ENCODE results near the gene EPG5. TPM values are rescaled to one million over a fixed set of nuclear protein-coding genes. Genes with fewer than 3 reads are reported as not detected.

EPG5 gene, protein sequence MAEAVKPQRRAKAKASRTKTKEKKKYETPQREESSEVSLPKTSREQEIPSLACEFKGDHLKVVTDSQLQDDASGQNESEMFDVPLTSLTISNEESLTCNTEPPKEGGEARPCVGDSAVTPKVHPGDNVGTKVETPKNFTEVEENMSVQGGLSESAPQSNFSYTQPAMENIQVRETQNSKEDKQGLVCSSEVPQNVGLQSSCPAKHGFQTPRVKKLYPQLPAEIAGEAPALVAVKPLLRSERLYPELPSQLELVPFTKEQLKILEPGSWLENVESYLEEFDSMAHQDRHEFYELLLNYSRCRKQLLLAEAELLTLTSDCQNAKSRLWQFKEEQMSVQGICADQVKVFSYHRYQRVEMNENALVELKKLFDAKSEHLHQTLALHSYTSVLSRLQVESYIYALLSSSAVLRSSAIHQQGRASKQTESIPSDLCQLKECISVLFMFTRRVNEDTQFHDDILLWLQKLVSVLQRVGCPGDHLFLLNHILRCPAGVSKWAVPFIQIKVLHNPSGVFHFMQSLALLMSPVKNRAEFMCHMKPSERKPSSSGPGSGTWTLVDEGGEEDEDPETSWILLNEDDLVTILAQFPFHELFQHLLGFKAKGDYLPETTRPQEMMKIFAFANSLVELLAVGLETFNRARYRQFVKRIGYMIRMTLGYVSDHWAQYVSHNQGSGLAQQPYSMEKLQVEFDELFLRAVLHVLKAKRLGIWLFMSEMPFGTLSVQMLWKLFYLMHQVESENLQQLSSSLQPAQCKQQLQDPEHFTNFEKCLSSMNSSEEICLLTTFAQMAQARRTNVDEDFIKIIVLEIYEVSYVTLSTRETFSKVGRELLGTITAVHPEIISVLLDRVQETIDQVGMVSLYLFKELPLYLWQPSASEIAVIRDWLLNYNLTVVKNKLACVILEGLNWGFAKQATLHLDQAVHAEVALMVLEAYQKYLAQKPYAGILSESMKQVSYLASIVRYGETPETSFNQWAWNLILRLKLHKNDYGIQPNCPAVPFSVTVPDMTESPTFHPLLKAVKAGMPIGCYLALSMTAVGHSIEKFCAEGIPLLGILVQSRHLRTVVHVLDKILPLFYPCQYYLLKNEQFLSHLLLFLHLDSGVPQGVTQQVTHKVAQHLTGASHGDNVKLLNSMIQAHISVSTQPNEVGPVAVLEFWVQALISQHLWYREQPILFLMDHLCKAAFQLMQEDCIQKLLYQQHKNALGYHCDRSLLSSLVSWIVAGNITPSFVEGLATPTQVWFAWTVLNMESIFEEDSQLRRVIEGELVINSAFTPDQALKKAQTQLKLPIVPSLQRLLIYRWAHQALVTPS (N-terminal part only)
- 21.8 and 31.2 TPM in 2 replicates for total RNA-seq

DNA sequence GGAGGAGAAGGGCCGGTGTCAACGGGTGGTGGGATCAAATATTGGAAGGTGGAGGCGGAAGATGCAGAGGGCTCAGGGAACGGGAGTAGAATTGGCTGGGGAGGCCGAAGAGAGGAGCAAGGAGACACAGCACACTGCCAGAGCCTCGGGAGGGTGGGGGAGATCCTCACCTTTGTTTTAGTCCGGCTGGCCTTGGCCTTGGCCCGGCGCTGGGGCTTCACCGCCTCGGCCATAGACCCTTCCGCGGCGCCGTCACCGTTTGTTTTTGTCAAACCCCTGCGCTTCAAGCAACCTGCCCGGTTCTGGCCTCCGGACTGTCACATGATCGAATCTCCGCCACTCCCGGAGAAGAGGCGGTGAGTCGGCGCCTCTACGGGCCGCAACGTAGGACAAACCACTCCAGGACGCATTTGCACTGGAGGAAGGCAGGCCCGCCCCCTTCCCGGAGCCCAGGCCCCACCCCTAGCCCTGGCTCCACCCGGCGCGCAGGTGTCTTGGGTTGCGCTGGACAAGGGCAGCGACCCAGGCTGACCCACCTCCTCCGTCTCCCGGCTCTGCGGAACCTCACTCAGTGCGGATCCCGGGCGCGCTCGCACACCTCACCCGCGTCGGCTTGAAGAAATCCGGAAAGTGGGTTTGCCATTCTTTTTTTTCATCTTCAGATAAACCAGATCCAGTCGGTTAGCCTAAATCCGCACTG is at the start of gene EPG5:
Gene EPG5 (minus strand): TSS at position 323 of the 700 bp plus-strand sequence. CDS start 90 bp downstream, at position 233.

DNA sequence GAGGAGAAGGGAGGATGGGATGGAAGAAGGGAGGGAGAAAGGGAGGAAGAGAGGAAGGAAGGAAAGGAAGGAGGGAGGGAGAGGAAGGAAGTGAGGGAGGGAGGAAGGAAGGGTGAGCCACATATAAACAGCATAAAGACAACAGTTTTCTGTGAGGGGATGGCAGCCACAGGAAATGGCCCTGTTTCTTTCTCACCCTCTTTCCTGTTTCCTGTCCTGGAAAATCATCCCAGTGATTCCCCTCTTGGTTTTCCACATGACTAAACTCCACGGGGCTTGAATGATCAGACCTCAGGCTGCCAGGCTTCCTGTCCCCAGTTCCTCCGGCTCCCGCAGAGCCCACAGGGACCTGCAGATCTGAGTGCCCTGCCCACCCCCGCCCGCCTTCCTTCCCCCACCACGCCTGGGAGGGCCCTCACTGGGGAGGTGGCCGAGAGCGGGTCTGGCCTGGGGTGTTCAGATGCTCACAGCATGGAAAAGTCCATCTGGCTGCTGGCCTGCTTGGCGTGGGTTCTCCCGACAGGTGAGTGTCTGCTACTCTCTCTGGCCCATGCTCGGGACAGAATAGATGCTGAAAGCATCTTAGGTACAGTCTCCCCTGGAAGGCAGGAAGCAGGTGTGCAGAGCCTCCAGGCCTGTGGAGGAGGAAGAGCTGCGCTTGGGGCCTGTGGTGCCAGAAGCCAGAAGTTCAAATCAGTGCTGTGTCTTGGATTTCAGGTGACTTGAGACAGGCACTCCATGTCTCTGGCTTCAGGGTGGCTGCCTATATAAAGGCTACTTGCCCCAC is 141.7 kb downstream of the EPG5 start, which contains the start of gene SIGLEC15:
Gene SIGLEC15 (plus strand): TSS at position 418 of the 787 bp plus-strand sequence. CDS start 54 bp downstream, at position 472.

Other genes starting within 250 kb of the EPG5 start
- 55.5 and 131 TPM in 2 replicates for gene SLC14A1, start 243.1 kb downstream of the EPG5 start, total RNA-seq
- 1.2 and 3.2 TPM in 2 replicates for gene SIGLEC15, start 141.7 kb downstream of the EPG5 start, total RNA-seq
- gene PSTPIP2, start 104.9 kb upstream of the EPG5 start, total RNA-seq: 2.7 and 6.9 TPM in 2 replicates
- gene ATP5F1A, start 131.0 kb upstream of the EPG5 start, total RNA-seq: 802 and 836 TPM in 2 replicates
- 31.7 and 34.5 TPM in 2 replicates for gene HAUS1, start 137.1 kb upstream of the EPG5 start, total RNA-seq

All from bronchial smooth muscle cell (primary cell).